ENCODE measurements around the gene SUSD4. TPM values are rescaled to one million over a fixed set of nuclear protein-coding genes. Genes with fewer than 3 reads are reported as not detected.
A peak's percentile ranks its signal among the peaks of the same experiment; 100 is the strongest.

Gene SUSD4
- total and polyA plus RNA-seq, 2 of the 4 experiments (the other 2 are of a cell fraction) = 1.8 to 2.7 TPM

DNA sequence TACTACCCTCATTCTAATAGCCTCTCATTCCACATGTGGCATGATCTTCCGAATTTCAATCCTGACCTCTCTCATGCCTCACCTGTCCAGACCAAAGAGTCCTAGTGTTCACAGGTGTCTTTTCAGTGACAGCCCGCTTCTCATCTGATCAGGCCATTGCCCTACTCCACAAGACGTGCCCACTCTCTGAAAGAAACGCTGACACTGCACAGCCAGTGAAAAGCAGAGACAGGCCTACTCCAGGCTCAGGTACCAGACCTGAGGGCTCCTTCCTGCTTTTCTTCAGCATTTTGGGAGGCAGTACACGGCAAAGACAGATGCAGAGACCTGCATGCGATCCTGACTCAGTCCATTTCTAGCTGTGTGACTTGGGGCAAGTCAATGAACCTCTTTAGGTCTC lies 43.0 kb downstream of the SUSD4 start:
- no TSS peak for BruUV-seq (replicated peaks)
- ChIA-PET CTCF (no interaction called here), POLR2A (ENCODE audit: unreplicated experiment) (no interaction called here)

More for the DNA sequence above, 43.0 kb downstream of the SUSD4 start:
- WGBS, 2 experiments (ENCODE audit: extremely low coverage in 2 of 2, insufficient read length in 1 of 2) = 66% methylated on average over 4 of the region's 6 CpGs; no CpG with 5 or more reads in 1 of the 2 experiments
- no peak overlapping the region for H3K9ac ChIP-seq (ENCODE audit: low read depth, low read length)
- no peak overlapping the region for H3K27ac ChIP-seq (ENCODE audit: insufficient read depth, low read length)
- ATAC-seq (ENCODE audit: low read depth) (no peak), DNase-seq (no peak)
- H2BK20ac ChIP-seq (ENCODE audit: low read depth, low read length) = no peak overlapping the region
- H3K36me3 ChIP-seq (ENCODE audit: control insufficient read depth, insufficient read depth, low read length) = no peaks in the 10 kb centered on the region
- H3K4me1 ChIP-seq (ENCODE audit: control insufficient read depth, insufficient read depth, low read length) = no peaks in the 10 kb centered on the region
- H3K4me2 ChIP-seq (ENCODE audit: low read depth, low read length) = no peak overlapping the region
- peak; percentile 28; the same call in 1 of the 2 replicates for TF ChIP-seq MAFK (IDR thresholded peaks at IDR 0.05; ENCODE audit: low read depth, low read length)
- TF ChIP-seq CTCF (conservative IDR thresholded peaks at IDR 0.05; ENCODE audit: low read depth, low read length) = no peak
- no peak overlapping the region for H4K5ac ChIP-seq (ENCODE audit: low read depth, low read length)
- no peak overlapping the region for H3K4me3 ChIP-seq (ENCODE audit: insufficient read depth, low read depth, low read length)
- H3K9me3 ChIP-seq (ENCODE audit: control insufficient read depth, insufficient read depth, low read length) = no peaks in the 10 kb centered on the region
- intact Hi-C loops (cut with micrococcal nuclease) = no loop called here
- H2AK5ac ChIP-seq (ENCODE audit: low read depth, low read length) = no peak overlapping the region
- dilution Hi-C loops (cut with HindIII; ENCODE audit: low sequenced_read_pairs, unreplicated experiment) = no loop called here
- no peak overlapping the region for H2BK15ac ChIP-seq (ENCODE audit: low read depth, low read length)
- H2BK120ac ChIP-seq (ENCODE audit: low read depth, low read length) = no peak overlapping the region
- H2AK9ac ChIP-seq (replicated peaks; ENCODE audit: low read depth, low read length, poor library complexity) = no peak overlapping the region
- no peak overlapping the region for H2BK5ac ChIP-seq (ENCODE audit: low read depth, low read length, poor library complexity, severe bottlenecking)
- H3K9me1 ChIP-seq (ENCODE audit: insufficient read depth, low read length) = no peaks in the 10 kb centered on the region
- in situ Hi-C loops (cut with MboI; ENCODE audit: low sequenced_read_pairs) = no loop called here
- H3K14ac ChIP-seq (replicated peaks; ENCODE audit: low read depth, low read length) = no peak overlapping the region
- no peaks in the 10 kb centered on the region for H3K79me1 ChIP-seq (ENCODE audit: low read depth in 1 of 2, low read length in 2 of 2)
- no peaks in the 10 kb centered on the region for H4K20me1 ChIP-seq (ENCODE audit: insufficient read depth, low read length)
- H3K23ac ChIP-seq (ENCODE audit: low read depth, low read length) = no peak overlapping the region
- no peak overlapping the region for H4K8ac ChIP-seq (ENCODE audit: low read depth in 2 of 2, low read length in 2 of 2)
- no peak overlapping the region for H3K4ac ChIP-seq (ENCODE audit: low read depth, low read length)
- H4K91ac ChIP-seq (ENCODE audit: insufficient read depth, low read depth, low read length) = no peak overlapping the region
- peaks cover 20% of the 10 kb centered on the region for H3K27me3 ChIP-seq (ENCODE audit: control insufficient read depth, insufficient read depth, low read length)
- H3K56ac ChIP-seq (ENCODE audit: extremely low read depth, insufficient read depth, low read length) = no peak overlapping the region
- no peak overlapping the region for H3K18ac ChIP-seq (ENCODE audit: low read depth, low read length)
- no peak overlapping the region for H2AFZ ChIP-seq (replicated peaks; ENCODE audit: low read length, poor library complexity)
